ENCODE data around the gene UBE2I.

DNA sequence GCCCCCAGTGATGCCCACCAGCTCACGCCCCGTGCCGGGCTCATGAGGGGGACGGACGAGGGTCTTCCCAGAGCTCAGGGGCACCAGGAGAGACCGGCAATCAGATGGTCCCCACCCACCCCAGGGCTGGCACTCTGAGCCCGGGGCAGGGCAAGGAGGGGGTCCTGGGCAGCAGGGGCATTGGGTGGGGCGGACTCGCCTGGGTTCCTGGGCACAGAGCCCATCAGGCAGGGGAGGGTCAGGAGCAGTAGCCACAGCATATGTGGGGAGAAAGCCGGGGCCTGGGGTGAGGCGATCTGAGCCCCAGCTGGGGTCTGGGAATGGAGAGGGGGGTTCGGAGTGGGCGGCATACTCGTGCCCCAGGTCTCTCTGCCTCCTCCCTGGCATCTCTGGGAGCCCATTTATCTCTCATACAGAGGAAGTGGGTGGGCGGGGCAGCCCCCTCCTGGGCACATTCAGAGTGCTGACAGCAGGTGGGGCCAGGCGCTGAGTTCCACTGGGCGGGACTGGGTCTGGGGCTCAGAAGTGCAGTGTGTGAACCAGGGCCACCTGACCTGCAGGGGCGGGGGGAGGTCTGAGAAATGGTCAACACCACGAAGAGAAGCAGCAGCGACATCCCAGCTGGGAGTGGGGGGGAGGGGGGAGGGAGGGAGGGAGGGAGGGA, 20.5 kb upstream of the UBE2I start:
- TF ChIP-seq CREM (CRISPR knock-in tag; IDR thresholded peaks at IDR 0.05) (no peak), NFYB (CRISPR knock-in tag; conservative IDR thresholded peaks at IDR 0.05; ENCODE audit: low read depth) (no peak), CTCF (IDR thresholded peaks at IDR 0.05) (no peak), JUN (CRISPR knock-in tag; IDR thresholded peaks at IDR 0.05) (no peak), GABPB1 (CRISPR knock-in tag; IDR thresholded peaks at IDR 0.05) (no peak), MXD4 (CRISPR knock-in tag; IDR thresholded peaks at IDR 0.05; ENCODE audit: borderline replicate concordance) (no peak), NR3C1 (CRISPR knock-in tag; conservative IDR thresholded peaks at IDR 0.05; ENCODE audit: low read depth) (no peak), CREB1 (CRISPR knock-in tag; IDR thresholded peaks at IDR 0.05) (no peak), ZBTB21 (CRISPR knock-in tag; IDR thresholded peaks at IDR 0.05; ENCODE audit: borderline replicate concordance) (no peak), MYBL2 (CRISPR knock-in tag; IDR thresholded peaks at IDR 0.05) (no peak), ELF4 (CRISPR knock-in tag; IDR thresholded peaks at IDR 0.05; ENCODE audit: low read depth) (no peak)
- TF ChIP-seq, protein P1, sequence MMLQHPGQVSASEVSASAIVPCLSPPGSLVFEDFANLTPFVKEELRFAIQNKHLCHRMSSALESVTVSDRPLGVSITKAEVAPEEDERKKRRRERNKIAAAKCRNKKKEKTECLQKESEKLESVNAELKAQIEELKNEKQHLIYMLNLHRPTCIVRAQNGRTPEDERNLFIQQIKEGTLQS (CRISPR knock-in tag; conservative IDR thresholded peaks at IDR 0.05), result no peak
- TF ChIP-seq, protein P2, sequence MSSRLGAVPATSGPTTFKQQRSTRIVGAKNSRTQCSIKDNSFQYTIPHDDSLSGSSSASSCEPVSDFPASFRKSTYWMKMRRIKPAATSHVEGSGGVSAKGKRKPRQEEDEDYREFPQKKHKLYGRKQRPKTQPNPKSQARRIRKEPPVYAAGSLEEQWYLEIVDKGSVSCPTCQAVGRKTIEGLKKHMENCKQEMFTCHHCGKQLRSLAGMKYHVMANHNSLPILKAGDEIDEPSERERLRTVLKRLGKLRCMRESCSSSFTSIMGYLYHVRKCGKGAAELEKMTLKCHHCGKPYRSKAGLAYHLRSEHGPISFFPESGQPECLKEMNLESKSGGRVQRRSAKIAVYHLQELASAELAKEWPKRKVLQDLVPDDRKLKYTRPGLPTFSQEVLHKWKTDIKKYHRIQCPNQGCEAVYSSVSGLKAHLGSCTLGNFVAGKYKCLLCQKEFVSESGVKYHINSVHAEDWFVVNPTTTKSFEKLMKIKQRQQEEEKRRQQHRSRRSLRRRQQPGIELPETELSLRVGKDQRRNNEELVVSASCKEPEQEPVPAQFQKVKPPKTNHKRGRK (CRISPR knock-in tag; IDR thresholded peaks at IDR 0.05; ENCODE audit: borderline replicate concordance), result no peak
- TF ChIP-seq, protein P3, sequence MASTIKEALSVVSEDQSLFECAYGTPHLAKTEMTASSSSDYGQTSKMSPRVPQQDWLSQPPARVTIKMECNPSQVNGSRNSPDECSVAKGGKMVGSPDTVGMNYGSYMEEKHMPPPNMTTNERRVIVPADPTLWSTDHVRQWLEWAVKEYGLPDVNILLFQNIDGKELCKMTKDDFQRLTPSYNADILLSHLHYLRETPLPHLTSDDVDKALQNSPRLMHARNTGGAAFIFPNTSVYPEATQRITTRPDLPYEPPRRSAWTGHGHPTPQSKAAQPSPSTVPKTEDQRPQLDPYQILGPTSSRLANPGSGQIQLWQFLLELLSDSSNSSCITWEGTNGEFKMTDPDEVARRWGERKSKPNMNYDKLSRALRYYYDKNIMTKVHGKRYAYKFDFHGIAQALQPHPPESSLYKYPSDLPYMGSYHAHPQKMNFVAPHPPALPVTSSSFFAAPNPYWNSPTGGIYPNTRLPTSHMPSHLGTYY (CRISPR knock-in tag; IDR thresholded peaks at IDR 0.05), result no peak

Data from WTC11 (cell line).